Upper lobe of left lung (tissue), 6 donors: ENCODE results near the gene OR5L1. TPM values are rescaled to one million over a fixed set of nuclear protein-coding genes. Genes with fewer than 3 reads are reported as not detected.

Experiments
- ATAC-seq, 2 donors: fragments of 200-7000 bp; cut with Tn5 transposase; one replicate each; pipeline ENCODE4 v1.9.1; 2022; ENCODE audit warnings: mild to moderate bottlenecking in 2 of 2, moderate library complexity in 2 of 2; ENCODE audit not compliant: low FRiP score in 2 of 2
- DNase-seq, 2 donors: peaks; one replicate each; pipeline ENCODE4 v3.0.0-alpha.2; 2019 to 2020
- H3K27ac ChIP-seq, 4 donors: fragments of 200-600 bp; sonication (generic); one replicate each; pipeline ENCODE4 v1.5.1; 2016 to 2019
- H3K27me3 ChIP-seq, 4 donors: fragments of 200-600 bp; sonication (generic); one replicate each; pipeline ENCODE4 v1.5.1; 2017 to 2019
- H3K36me3 ChIP-seq, 4 donors: fragments of 200-600 bp; sonication (generic); one replicate each; pipeline ENCODE4 v1.5.1; 2016 to 2019
- H3K4me1 ChIP-seq, 4 donors: fragments of 200-600 bp; sonication (generic); one replicate each; pipeline ENCODE4 v1.5.1; 2018 to 2019
- H3K4me3 ChIP-seq, 4 donors: fragments of 200-600 bp; sonication (generic); one replicate each; pipeline ENCODE4 v1.5.1; 2017 to 2019; ENCODE audit warnings: mild to moderate bottlenecking in 2 of 4, moderate library complexity in 1 of 4
- H3K9me3 ChIP-seq, 4 donors: fragments of 200-600 bp; sonication (generic); one replicate each; pipeline ENCODE4 v1.5.1; 2018 to 2019
- EP300 ChIP-seq, 4 donors: sonication (generic); formaldehyde crosslinking; IDR thresholded peaks; one replicate each; pipeline ENCODE4 v1.5.1; 2017; ENCODE audit warnings: antibody characterized with exemption in 4 of 4, control low read depth in 2 of 4
- POLR2A ChIP-seq, 4 donors: fragments of 450-650 bp; IDR thresholded peaks; one replicate each; pipeline ENCODE4 v1.5.1; 2016 to 2017; ENCODE audit warnings: antibody characterized with exemption in 4 of 4, mild to moderate bottlenecking in 2 of 4
- POLR2AphosphoS5 ChIP-seq, 2 donors: sonication (generic); formaldehyde crosslinking; IDR thresholded peaks; one replicate each; pipeline ENCODE4 v1.5.1; 2017; ENCODE audit warnings: antibody characterized with exemption in 2 of 2
- WGBS, 2 donors: methylation state at CpG; one replicate each; pipeline ENCODE4 v1.1.5; 2017 to 2018; 5-methylcytosine and 5-hydroxymethylcytosine counted together
- total RNA-seq, 6 donors: library from RNA; depleted of rRNA in 4 of 6; stranded (reverse); fragments of >200 nt in 4 of 6; gene quantifications; one replicate each; pipeline versions ENCODE4 v1.1.0 to v1.2.1, GENCODE V29; 2016 to 2021
- TF ChIP-seq, protein P1 (sequence below), 6 experiments: fragments of 450-650 bp in 4 of 6; fragments of 200-600 bp in 2 of 6; sonication (generic) in 2 of 6; IDR thresholded peaks; one replicate each; pipeline ENCODE4 v1.5.1; 2016 to 2019; ENCODE audit warnings: antibody characterized with exemption in 6 of 6
- donor health status: DM: no; HTN: no; CAD: no; lungs with moderate emphysema.
- donor health status: DM: no; HTN: yes; CAD: no; lungs with severe emphysema.

Gene OR5L1
- total RNA-seq, 6 donors from 2014 or later, result not detected

DNA sequence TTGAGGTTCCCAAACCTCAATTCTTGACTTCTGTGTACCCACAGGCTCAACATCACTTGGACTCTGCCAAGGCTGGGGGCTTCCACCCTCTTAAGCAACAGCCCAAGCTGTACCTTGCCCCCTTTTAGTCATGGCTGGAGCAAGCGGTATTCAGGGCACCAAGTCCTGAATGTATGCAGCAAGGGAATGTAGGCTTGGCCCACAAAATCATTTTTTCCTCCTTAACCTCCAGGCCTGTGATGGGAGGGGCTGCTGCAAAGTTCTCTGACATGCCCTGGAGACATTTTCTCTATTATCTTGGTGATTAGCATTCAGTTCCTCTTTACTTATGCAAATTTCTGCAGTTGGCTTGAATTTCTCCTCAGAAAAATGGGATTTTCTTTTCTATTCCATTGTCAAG is 4.9 kb upstream of the OR5L1 start:
- 80 to 100% methylated on average over 1 of the region's 1 CpG for WGBS, 2 donors
- Histone ChIP-seq H3K4me3 (no peak overlapping the region), H3K9me3 (peaks cover 0 to 18% (median 0%) of the 10 kb centered on the region in 4 donors), H3K4me1 (no peaks in the 10 kb centered on the region), H3K36me3 (no peaks in the 10 kb centered on the region), H3K27ac (no peak overlapping the region), H3K27me3 (no peaks in the 10 kb centered on the region)
- TF ChIP-seq EP300 (IDR thresholded peaks at IDR 0.05), result no peak
- TF ChIP-seq, protein P1, sequence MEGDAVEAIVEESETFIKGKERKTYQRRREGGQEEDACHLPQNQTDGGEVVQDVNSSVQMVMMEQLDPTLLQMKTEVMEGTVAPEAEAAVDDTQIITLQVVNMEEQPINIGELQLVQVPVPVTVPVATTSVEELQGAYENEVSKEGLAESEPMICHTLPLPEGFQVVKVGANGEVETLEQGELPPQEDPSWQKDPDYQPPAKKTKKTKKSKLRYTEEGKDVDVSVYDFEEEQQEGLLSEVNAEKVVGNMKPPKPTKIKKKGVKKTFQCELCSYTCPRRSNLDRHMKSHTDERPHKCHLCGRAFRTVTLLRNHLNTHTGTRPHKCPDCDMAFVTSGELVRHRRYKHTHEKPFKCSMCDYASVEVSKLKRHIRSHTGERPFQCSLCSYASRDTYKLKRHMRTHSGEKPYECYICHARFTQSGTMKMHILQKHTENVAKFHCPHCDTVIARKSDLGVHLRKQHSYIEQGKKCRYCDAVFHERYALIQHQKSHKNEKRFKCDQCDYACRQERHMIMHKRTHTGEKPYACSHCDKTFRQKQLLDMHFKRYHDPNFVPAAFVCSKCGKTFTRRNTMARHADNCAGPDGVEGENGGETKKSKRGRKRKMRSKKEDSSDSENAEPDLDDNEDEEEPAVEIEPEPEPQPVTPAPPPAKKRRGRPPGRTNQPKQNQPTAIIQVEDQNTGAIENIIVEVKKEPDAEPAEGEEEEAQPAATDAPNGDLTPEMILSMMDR (IDR thresholded peaks at IDR 0.05), result no peak
- TF ChIP-seq POLR2A (IDR thresholded peaks at IDR 0.05), result no peak
- no peak for TF ChIP-seq POLR2AphosphoS5 (IDR thresholded peaks at IDR 0.05)
- no peak for ATAC-seq
- no peak for DNase-seq

- 80 to 86% methylated on average over 5 of the region's 5 CpGs for WGBS, 2 donors
- no peak within 1 kb of the TSS for H3K27ac ChIP-seq
- no peak for DNase-seq
Observed at GRCh38 chr11:55819330-55819729, 8.2 kb downstream of the OR5L1 start, which contains the start of gene OR5D18. OR5D18 (plus strand) TSS chr11:55819630; CDS start chr11:55819630, 0 bp downstream.

GRCh38 chr11:55826919-55827318 is 15.8 kb downstream of the OR5L1 start, which contains the start of gene OR5L2:
OR5L2 (plus strand) TSS chr11:55827219; CDS start chr11:55827219, 0 bp downstream.
- DNase-seq, result no peak
- H3K4me1 ChIP-seq, result no peaks in the 10 kb centered on the region
- no peak for ATAC-seq
- TF ChIP-seq, protein P1 (IDR thresholded peaks at IDR 0.05), result no peak
- no peak for TF ChIP-seq POLR2AphosphoS5 (IDR thresholded peaks at IDR 0.05)
- TF ChIP-seq EP300 (IDR thresholded peaks at IDR 0.05), result no peak
- no peak for TF ChIP-seq POLR2A (IDR thresholded peaks at IDR 0.05)
- no peak within 1 kb of the TSS for H3K4me3 ChIP-seq
- H3K9me3 ChIP-seq, result no peaks in the 10 kb centered on the region
- H3K27ac ChIP-seq, result no peak within 1 kb of the TSS
- no peaks in the 10 kb centered on the region for H3K36me3 ChIP-seq
- no peaks in the 10 kb centered on the region for H3K27me3 ChIP-seq

More at GRCh38 chr11:55819330-55819729, 8.2 kb downstream of the OR5L1 start, which contains the start of gene OR5D18:
- no peak for ATAC-seq
- H3K36me3 ChIP-seq, result no peaks in the 10 kb centered on the region
- no peaks in the 10 kb centered on the region for H3K4me1 ChIP-seq
- H3K9me3 ChIP-seq, result no peaks in the 10 kb centered on the region
- TF ChIP-seq POLR2AphosphoS5 (IDR thresholded peaks at IDR 0.05), result no peak
- TF ChIP-seq EP300 (IDR thresholded peaks at IDR 0.05), result no peak
- TF ChIP-seq POLR2A (IDR thresholded peaks at IDR 0.05), result no peak
- TF ChIP-seq, protein P1 (IDR thresholded peaks at IDR 0.05), result no peak
- no peaks in the 10 kb centered on the region for H3K27me3 ChIP-seq
- H3K4me3 ChIP-seq, result no peak within 1 kb of the TSS

GRCh38 chr11:55838452-55838851 is 27.3 kb downstream of the OR5L1 start, which contains the start of gene OR5D16:
OR5D16 (plus strand) TSS chr11:55838752; CDS start chr11:55838752, 0 bp downstream.
- Histone ChIP-seq H3K27ac (no peak within 1 kb of the TSS), H3K27me3 (no peaks in the 10 kb centered on the region), H3K36me3 (no peaks in the 10 kb centered on the region), H3K9me3 (no peaks in the 10 kb centered on the region), H3K4me1 (no peaks in the 10 kb centered on the region), H3K4me3 (no peak within 1 kb of the TSS)
- no peak for DNase-seq
- TF ChIP-seq POLR2AphosphoS5 (IDR thresholded peaks at IDR 0.05) (no peak), POLR2A (IDR thresholded peaks at IDR 0.05) (no peak), EP300 (IDR thresholded peaks at IDR 0.05) (no peak)
- TF ChIP-seq, protein P1 (IDR thresholded peaks at IDR 0.05), result no peak
- ATAC-seq, result no peak
- WGBS, 2 donors, result 29 to 40% methylated on average over 3 of the region's 3 CpGs

DNA sequence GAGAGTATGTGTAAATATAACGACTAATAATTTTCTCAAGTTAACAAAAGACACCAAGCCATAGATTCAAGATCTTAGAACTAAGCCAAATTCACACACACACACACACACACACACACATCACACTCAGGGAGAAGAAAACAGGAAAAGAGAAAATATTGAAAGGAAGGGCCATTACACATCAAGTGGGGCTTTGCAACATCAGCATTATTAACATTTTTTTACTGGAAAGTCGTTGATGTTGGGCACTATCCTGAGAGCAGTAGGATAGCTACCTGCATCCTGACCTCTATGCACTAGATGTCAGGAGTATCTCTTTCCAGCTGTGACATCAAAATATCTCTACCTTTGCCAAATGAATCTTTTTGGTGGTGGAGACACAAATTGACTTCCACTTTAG is 36.3 kb downstream of the OR5L1 start:
- no peaks in the 10 kb centered on the region for H3K27me3 ChIP-seq
- no peak for DNase-seq
- no peak overlapping the region for H3K27ac ChIP-seq
- no peaks in the 10 kb centered on the region for H3K4me1 ChIP-seq
- no peaks in the 10 kb centered on the region for H3K9me3 ChIP-seq
- ATAC-seq, result no peak
- no peaks in the 10 kb centered on the region for H3K36me3 ChIP-seq
- H3K4me3 ChIP-seq, result no peak overlapping the region
- TF ChIP-seq POLR2A (IDR thresholded peaks at IDR 0.05) (no peak), EP300 (IDR thresholded peaks at IDR 0.05) (no peak), POLR2AphosphoS5 (IDR thresholded peaks at IDR 0.05) (no peak)
- TF ChIP-seq, protein P1 (IDR thresholded peaks at IDR 0.05), result no peak
- WGBS, 2 donors, result 45 to 50% methylated on average over 2 of the region's 2 CpGs
